ENCODE data around the gene H2BW1. TPM values are rescaled to one million over a fixed set of nuclear protein-coding genes. Genes with fewer than 3 reads are reported as not detected.

The H2BW1 gene
- total RNA-seq = not detected in 2 replicates

GRCh38 chrX:104013606-104014005 lies at the start of gene H2BW1:
TSS of gene H2BW1 (minus strand) at chrX:104013708. CDS start at chrX:104013576, 132 bp downstream.

GRCh38 chrX:104039689-104040505 lies 26.4 kb upstream of the H2BW1 start, which contains the start of gene H2BW2:
TSS of gene H2BW2 (plus strand) at chrX:104039956. CDS start at chrX:104039995, 39 bp downstream.

GRCh38 chrX:103962411-103963278 lies 50.9 kb downstream of the H2BW1 start, which contains the start of gene TMSB15B:
TSS of gene TMSB15B (plus strand) at chrX:103962627.

Other genes starting within 250 kb of the H2BW1 start
- gene PLP1, start 236.9 kb downstream of the H2BW1 start, total RNA-seq = under 0.01 and 1.5 TPM in 2 replicates
- gene RAB9B, start 181.5 kb downstream of the H2BW1 start, total RNA-seq = under 0.01 TPM in 2 replicates
- 9.1 and 11.8 TPM in 2 replicates for gene TMSB15B, start 51.1 kb downstream of the H2BW1 start, total RNA-seq
- not detected in 2 replicates for gene H2BW2, start 26.2 kb upstream of the H2BW1 start, total RNA-seq
- gene TMSB15C, start 62.5 kb upstream of the H2BW1 start, total RNA-seq = 3.3 and 6.2 TPM in 2 replicates
- gene ZCCHC18, start 98.8 kb upstream of the H2BW1 start, total RNA-seq = 0.34 and 0.59 TPM in 2 replicates
- gene SLC25A53, start 143.3 kb upstream of the H2BW1 start, total RNA-seq = 4.7 and 4.9 TPM in 2 replicates
- gene FAM199X, start 152.7 kb upstream of the H2BW1 start, total RNA-seq = 6.5 and 9.8 TPM in 2 replicates
- not detected in 2 replicates for gene ESX1, start 241.2 kb upstream of the H2BW1 start, total RNA-seq

All from bronchus fibroblast of lung (primary cell).